Stimulated activated CD8-positive, alpha-beta memory T cell treated with anti-CD3 and anti-CD28 coated beads, Interleukin-2, amount 100 ng/mL, for 48 hours (primary cell): Measurements from ENCODE around the gene ABCC3.

Experiments
- DNase-seq, 2 donors: peaks; one replicate each; pipeline ENCODE4 v3.0.0-alpha.2; 2020; ENCODE audit warnings: low read depth in 2 of 2

ABCC3 gene

GRCh38 chr17:50737118-50737698, 102.5 kb downstream of the ABCC3 start:
- DNase-seq: no peak

GRCh38 chr17:50739098-50739497, 104.4 kb downstream of the ABCC3 start:
- no peak for DNase-seq
